GM18502 (cell line): ENCODE results near the gene TRIM44.
A peak's percentile ranks its signal among the peaks of the same experiment; 100 is the strongest.
"Not testable (repeated sequence)": the region's sequence is repeated elsewhere in the genome, so short reads cannot be mapped to it uniquely, and the experiment has no call there.

ENCODE experiments used
- ATAC-seq: cut with Tn5 transposase; IDR thresholded peaks from one replicate; pipeline ENCODE4 v1.9.1; 2021; ENCODE audit warnings: mild to moderate bottlenecking; ENCODE audit not compliant: unreplicated experiment, poor library complexity

The TRIM44 gene

DNA sequence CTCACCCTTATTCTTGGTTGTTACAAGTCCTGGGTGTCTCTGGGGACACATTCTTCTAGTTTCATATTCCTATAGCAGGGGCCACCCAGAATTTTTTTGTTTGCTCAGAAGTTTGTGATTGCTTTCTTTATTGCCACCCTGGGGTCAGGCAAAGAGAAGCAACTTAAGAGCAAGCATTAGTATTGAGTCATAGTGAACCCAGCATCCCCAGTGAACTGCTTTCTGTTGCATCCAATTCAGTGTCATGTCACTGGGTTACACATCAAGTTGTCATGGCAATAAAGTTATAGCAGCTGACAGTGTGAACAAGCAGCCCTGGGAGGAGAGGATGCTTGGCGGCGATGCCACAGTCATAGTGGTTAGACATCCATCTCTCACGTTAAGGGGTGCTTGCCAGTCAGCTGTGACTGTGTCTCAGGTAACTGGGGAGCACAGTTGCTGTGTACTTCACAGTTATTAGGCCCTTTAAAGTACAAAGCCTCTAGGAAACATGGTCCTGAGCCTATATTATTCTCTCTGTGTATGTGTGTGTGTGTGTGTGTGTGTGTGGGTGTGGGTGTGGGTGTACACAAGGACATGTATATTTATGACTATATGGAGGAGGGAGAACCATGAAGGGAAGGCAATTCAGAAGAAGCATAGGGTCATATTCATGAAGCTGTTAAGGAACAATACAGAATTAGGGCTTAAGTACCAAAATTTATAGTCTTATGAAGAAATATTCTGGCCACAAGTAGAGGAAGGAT lies 52.5 kb downstream of the TRIM44 start:
- peak; percentile 76 for ATAC-seq

GRCh38 chr11:35715677-35716076 lies 53.1 kb downstream of the TRIM44 start:
- not testable (repeated sequence) for ATAC-seq

- no peak for ATAC-seq
Observed at GRCh38 chr11:35717043-35717442, 54.5 kb downstream of the TRIM44 start.

DNA sequence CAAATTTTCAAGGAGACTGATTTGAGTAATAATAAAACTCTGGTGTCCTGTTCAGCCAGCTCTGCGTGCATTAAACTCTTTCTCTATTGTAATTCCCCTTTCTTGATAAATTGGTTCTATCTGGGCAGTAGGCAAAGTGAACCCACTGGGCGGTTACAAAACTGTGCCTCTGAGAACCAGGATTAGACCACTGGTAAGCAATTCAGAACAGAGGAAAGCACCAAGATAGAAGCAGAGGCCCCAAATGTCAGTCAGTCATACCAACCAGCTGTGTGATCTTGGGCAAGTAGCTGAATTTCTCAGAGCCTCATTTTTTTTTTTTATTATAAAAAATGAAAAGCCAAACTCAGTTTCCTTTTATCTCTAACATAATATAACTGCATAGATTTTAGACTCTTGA lies 54.9 kb downstream of the TRIM44 start:
- ATAC-seq, result no peak

DNA sequence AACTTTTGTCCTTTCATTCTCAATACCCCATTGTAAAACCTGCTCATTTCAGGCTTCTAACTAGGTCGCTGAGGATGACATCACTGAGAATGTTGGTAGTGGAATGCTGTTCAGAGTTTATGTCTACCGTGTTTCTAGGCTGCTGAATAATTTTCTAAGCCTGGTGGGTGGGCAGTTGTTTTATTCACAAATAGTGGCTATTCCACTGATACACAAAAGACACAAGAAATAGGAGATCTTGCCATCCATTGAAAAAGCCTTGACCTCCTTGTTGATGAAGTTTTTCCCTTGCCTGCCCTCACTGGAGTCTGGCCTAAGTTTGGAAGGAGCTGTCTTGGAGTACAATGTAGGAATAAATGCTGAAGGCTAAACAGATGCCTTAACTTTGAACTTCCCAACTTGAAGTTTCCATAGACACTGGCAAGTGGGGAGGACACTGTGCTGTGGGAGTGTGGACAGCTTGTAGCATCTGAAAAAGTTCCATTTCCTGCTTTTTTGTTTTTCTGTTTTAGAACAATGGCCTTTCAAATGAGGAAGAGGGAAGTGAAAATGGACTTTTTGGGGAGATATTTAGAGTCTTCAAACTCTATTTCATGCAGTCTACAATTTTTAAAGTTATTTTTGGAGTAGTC lies 59.2 kb downstream of the TRIM44 start:
- peak; percentile 70 for ATAC-seq

- no peak for ATAC-seq
Observed at GRCh38 chr11:35722641-35723040, 60.1 kb downstream of the TRIM44 start.

DNA sequence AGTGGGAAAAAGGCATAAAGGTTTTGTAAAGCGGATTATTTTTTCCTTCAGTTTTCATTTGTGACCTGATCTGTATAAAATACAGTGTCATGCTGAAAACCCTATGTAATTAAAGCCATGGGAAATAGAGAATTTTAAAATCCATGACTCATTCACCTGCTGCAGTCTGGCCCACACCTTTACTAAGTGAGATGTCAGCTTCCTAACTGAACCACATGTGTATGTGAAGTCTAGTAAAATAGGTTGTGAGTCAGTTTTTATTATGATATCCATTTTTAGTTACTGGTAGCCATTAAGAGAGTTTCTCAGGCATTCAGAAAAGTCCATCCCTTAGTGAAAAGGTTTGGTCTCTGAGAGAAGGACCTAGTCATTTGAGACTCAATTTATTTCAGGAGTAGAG lies 60.9 kb downstream of the TRIM44 start:
- no peak for ATAC-seq

DNA sequence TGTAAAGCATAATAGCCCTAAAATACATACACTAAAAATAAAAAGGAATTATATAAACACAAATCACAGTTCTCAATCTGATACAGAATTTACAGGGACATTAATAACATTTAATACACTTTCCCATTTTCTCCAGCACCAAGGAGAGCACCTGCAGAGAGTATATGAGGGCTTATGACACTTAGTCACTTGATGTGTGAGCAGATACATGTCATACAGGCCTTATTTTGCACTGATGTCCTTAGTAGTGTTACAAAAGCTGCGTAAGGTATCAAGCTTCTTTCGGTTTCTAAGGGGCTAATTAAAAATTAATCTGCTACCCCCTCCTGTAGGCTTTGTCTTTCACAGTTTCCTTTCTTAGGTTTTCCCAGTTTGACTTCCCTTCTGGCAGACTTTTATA lies 61.3 kb downstream of the TRIM44 start:
- ATAC-seq, result no peak

DNA sequence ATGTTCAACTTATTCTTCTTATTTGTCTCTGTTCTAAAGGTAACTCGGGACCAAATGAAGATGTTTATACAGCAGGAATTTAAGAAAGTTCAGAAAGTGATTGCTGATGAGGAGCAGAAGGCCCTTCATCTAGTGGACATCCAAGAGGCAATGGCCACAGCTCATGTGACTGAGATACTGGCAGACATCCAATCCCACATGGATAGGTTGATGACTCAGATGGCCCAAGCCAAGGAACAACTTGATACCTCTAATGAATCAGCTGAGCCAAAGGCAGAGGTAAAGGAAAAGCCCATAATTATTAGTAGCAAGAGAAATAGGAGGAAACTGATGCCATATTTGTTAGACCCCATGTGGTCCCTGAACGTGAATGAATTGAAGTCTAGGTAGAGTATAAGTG lies 63.3 kb downstream of the TRIM44 start:
- no peak for ATAC-seq

- ATAC-seq, result no peak
Observed at GRCh38 chr11:35727140-35727539, 64.6 kb downstream of the TRIM44 start.

GRCh38 chr11:35730254-35730653 lies 67.7 kb downstream of the TRIM44 start:
- no peak for ATAC-seq

DNA sequence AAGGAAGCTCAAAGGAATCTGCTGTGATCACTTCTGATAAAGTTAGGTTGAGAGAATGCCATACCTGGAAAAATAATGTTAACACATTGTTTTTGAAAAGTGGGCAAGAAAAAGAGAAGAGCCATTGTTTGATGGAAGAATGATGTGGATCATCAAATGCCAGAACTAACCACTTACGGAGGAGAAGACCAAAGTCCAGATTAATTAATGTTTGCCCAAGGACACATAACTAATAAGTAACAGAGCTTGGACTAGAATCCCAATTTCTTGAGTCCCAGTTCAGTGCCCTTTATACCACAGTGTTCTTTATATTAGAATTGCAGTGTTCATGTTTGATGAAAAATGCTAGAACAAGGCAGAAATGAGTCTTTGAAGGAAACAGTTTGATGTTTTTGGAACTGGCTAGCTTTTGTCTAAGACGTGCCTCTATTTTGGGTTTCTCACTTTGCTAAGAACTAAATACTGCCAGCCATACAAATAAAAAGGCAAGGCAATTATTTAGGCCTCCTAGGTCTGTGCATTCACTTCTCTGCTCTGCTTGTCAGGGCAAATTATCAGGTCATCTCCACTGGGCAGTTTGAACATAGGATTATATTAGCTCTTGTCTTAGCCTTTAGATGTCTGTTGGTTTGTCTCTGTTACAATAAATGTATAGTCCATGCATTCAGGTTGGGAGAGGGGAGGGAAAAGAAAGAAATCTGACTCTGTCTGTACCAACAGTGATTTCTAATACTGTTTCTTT lies 72.3 kb downstream of the TRIM44 start:
- ATAC-seq, result no peak

GRCh38 chr11:35735411-35735810 lies 72.8 kb downstream of the TRIM44 start:
- ATAC-seq, result no peak

GRCh38 chr11:35735903-35736302 lies 73.3 kb downstream of the TRIM44 start:
- no peak for ATAC-seq

DNA sequence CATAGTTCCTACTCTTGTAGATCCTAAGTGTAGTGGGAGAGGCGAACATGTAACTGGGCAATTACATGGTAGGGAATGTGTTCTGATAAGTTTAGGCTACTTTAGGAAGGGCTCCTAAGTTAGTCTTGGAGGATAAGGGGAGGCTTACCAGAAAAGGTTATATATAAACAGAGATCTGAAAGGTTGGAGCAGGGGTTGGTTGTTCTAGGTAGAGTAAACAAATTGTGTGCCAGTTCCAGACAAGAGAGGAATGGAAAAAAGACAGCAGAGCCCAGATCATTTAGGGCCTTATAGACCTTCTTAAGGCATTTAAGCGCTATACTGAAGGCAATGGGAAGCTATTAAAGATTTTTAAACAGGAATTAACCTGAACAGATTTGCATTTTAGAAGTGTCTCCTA lies 74.4 kb downstream of the TRIM44 start:
- no peak for ATAC-seq

DNA sequence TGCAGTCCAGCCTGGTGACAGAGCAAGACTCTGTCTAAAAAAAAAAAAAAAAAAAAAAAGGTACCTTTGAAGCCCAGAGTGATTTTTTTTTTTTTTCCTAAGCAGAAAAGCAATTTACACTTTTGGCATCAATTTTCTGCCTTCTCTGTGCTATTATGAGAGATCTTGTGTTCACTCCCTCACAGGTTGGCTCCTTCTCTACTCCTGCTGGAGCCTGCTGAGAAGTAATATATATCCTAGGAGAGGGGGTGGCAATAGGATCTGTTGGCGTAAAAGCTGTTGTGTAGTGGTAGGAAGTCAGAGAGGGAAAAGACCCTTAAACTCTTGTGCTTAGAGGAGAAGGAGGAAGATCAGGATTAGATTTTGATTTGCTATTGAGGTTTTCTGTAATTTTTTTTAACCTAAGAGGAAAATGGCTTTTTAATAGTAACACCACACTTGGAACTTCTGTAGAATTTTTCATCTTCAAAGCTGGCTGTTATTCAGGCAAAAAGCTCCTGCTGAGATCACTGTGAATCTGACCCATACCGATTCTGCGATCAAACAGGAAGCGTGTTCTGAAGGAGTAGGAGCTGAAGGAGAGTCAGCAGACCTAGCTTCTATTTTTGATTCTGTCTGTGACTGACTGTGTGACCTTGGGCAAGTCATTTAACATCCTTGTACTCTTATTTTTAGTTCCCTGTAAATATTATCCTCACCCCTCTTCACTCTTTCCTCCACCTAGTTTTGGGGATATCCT lies 77.7 kb downstream of the TRIM44 start:
- no peak for ATAC-seq

DNA sequence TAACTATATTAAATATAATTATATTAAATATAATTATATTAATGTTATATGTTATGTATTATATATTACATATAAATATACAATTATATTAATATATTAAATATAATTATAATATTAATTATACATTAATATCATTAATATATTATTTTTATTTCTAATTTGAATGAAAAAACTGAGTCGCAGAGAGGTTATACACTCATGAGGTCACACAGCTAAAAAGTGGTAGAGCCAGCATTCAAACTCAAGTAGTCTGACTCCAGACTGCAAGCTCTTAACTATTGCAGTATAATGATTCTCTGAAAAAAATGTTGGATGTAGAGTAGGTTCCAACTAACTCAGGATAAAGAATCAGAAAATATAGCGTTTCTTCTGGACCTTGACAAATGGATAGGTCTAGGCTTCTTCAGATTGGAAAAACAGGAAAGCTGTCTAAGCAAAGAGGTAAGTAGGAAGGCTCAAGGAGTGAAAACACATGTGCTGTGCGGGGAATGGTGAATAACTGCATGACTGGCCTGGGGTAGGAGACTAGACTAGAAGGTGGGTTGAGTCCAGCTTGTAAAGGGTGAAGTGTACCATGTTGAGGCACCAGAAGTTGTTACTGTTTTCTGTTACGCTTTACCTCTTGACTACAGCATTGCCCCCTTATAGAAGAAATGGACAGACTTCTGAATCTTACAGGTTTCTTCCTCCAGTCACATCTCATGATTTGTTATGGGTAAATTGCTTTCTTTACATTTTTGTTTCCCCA lies 80.3 kb downstream of the TRIM44 start:
- ATAC-seq, result no peak

DNA sequence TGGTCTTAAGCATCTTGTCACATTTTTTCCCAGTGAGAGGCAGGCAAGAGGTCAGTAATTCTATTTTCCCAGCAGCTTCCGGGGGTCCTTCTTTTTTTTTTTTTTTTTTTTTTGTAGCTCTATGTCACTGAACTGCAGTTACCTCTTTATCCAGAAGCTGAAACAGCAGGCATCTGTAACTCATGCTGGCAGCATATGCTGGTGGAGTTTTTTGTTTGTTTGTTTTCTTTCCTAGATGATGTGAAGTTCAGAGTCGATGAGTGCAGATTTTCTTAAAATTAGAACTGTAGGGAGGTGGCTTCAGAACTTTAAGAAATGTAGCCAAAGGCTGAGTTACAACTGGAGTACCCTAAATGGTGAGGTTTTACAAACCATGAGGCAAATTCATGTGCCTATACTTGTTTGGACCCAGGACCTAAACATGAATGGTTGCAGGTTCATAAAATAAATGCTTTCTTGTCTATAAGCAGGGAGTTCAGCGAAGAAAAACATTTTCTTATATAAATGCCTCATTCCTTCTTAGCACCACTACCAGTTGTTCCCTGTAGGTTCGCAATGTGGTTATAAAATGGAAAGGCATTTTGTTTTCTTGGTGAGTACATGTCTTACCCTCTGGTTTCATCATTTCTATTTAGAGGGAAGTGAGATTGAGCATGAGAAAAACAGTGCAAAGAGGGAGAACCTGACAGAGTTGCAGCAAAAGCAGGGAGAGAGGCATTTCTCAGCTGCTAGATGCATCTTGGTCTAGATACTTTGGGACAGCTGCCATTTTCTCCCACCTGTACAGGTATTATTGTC lies 84.0 kb downstream of the TRIM44 start:
- ATAC-seq, result no peak

GRCh38 chr11:35747668-35748067 lies 85.1 kb downstream of the TRIM44 start:
- no peak for ATAC-seq
